A673 (cell line): ENCODE results near the gene IPO5. TPM values are rescaled to one million over a fixed set of nuclear protein-coding genes. Genes with fewer than 3 reads are reported as not detected.
"Not testable (repeated sequence)": the region's sequence is repeated elsewhere in the genome, so short reads cannot be mapped to it uniquely, and the experiment has no call there.

Experiments used
- BruUV-seq: library from RNA; stranded (reverse); fragments of 400-500 nt; replicated peaks from 2 replicates; lab custom pipeline; 2021; lab: Mats Ljungman, UMichigan
- CTCF ChIA-PET: fragments of 300-600 bp; sonication (Branson Sonifier 250); formaldehyde crosslinking; loops from one replicate; lab custom pipeline; 2022; ENCODE audit warnings: antibody characterized with exemption; lab: Charles Lee
- POLR2A ChIA-PET: fragments of 300-600 bp; sonication (Branson Sonifier 250); formaldehyde crosslinking; loops from one replicate; lab custom pipeline; 2022; ENCODE audit warnings: antibody characterized with exemption; ENCODE audit not compliant: low non-redundant PET; lab: Charles Lee
- DNase-seq: peaks from one replicate; pipeline ENCODE4 v3.0.0-alpha.2; 2015; ENCODE audit warnings: low spot score
- H3K27ac ChIP-seq: fragments of 200-600 bp; sonication (generic); 2 replicates; pipeline ENCODE4 v1.5.1; 2016; ENCODE audit warnings: mixed run types, low read depth, mild to moderate bottlenecking, mixed read lengths, antibody characterized with exemption, low read length; ENCODE audit not compliant: poor library complexity, severe bottlenecking
- H3K27me3 ChIP-seq: fragments of 200-600 bp; sonication (generic); replicated peaks from 2 replicates; pipeline ENCODE4 v1.6.1; 2017; ENCODE audit warnings: mixed run types, low read depth, mild to moderate bottlenecking, mixed read lengths, antibody characterized with exemption, low read length; ENCODE audit not compliant: insufficient read depth, poor library complexity
- H3K36me3 ChIP-seq: fragments of 200-600 bp; sonication (generic); 2 replicates; pipeline ENCODE4 v1.6.1; 2016; ENCODE audit warnings: mixed run types, mild to moderate bottlenecking, mixed read lengths, antibody characterized with exemption, low read length; ENCODE audit not compliant: insufficient read depth, poor library complexity, severe bottlenecking
- H3K4me1 ChIP-seq: fragments of 200-600 bp; sonication (generic); 2 replicates; pipeline ENCODE4 v1.6.1; 2017; ENCODE audit warnings: mixed run types, mild to moderate bottlenecking, mixed read lengths, antibody characterized with exemption, low read length; ENCODE audit not compliant: insufficient read depth, poor library complexity, severe bottlenecking
- H3K4me3 ChIP-seq: fragments of 200-600 bp; sonication (generic); 2 replicates; pipeline ENCODE4 v1.5.1; 2016; ENCODE audit warnings: low read depth, mixed run types, mild to moderate bottlenecking, mixed read lengths, low read length; ENCODE audit not compliant: poor library complexity, severe bottlenecking
- H3K9me3 ChIP-seq: fragments of 200-600 bp; sonication (generic); 2 replicates; pipeline ENCODE4 v1.6.1; 2016; ENCODE audit warnings: mixed run types, low read depth, mild to moderate bottlenecking, mixed read lengths, antibody characterized with exemption, low read length; ENCODE audit not compliant: poor library complexity, severe bottlenecking
- CTCF ChIP-seq: fragments of 300-800, 200-600 bp; sonication (generic); conservative IDR thresholded peaks from 2 replicates; pipeline ENCODE4 v1.5.1; 2017; ENCODE audit warnings: low read depth, mild to moderate bottlenecking, antibody characterized with exemption, low read length, moderate library complexity, mixed read lengths
- EZH2 ChIP-seq: fragments of 200-600 bp; sonication (generic); IDR thresholded peaks from 2 replicates; pipeline ENCODE4 v1.6.1; 2017; ENCODE audit warnings: borderline replicate concordance, low read depth, mild to moderate bottlenecking, mixed read lengths, antibody characterized with exemption, low read length; ENCODE audit not compliant: poor library complexity, severe bottlenecking
- intact Hi-C: fragments of 100-400 bp; cut with micrococcal nuclease; formaldehyde crosslinking; loops from one replicate; pipeline ENCODE4 v1.10.0; 2022; ENCODE audit not compliant: unreplicated experiment
- total RNA-seq: library from RNA; stranded (reverse); gene quantifications from 2 replicates; pipeline ENCODE4 v1.2.3, GENCODE V29; 2021

Gene IPO5
- total RNA-seq, 1 experiment from 2014 or later, result 573 TPM

- intact Hi-C loops, result loop anchor here (1.0 to 10.0 kb wide), 3 partner anchors 109 to 620 kb away; partner anchors contain the start of gene FARP1
- TF ChIP-seq EZH2, result no peak
- peak; percentile 60 for TF ChIP-seq CTCF
- CTCF ChIA-PET, result interaction anchor here (0.5 to 1.4 kb wide), 10 partner anchors 18 to 807 kb away, joined by 3 to 5 read pairs (median 4); no protein-coding TSS in a partner anchor
- POLR2A ChIA-PET, result interaction anchor here (0.6 kb wide), 1 partner anchor 182 kb away, joined by 3 read pairs; no protein-coding TSS in a partner anchor
- no peaks in the 10 kb centered on the region for H3K36me3 ChIP-seq
- no peaks in the 10 kb centered on the region for H3K27me3 ChIP-seq
- no peak overlapping the region for H3K27ac ChIP-seq
- H3K4me3 ChIP-seq, result no peak overlapping the region
- H3K4me1 ChIP-seq, result peaks cover 22% of the 10 kb centered on the region
- no TSS peak for BruUV-seq
- no peaks in the 10 kb centered on the region for H3K9me3 ChIP-seq
- peak; percentile 87 for DNase-seq
Measured at GRCh38 chr13:98033277-98034247, 80.1 kb downstream of the IPO5 start.

GRCh38 chr13:98035373-98035772 is 81.9 kb downstream of the IPO5 start:
- TF ChIP-seq EZH2 (no peak), CTCF (no peak)
- Histone ChIP-seq H3K9me3 (no peaks in the 10 kb centered on the region), H3K27me3 (no peaks in the 10 kb centered on the region), H3K27ac (no peak overlapping the region), H3K4me3 (no peak overlapping the region), H3K36me3 (no peaks in the 10 kb centered on the region), H3K4me1 (peaks cover 22% of the 10 kb centered on the region)
- BruUV-seq, result no TSS peak
- ChIA-PET CTCF (no interaction called here), POLR2A (no interaction called here)
- DNase-seq, result no peak
- intact Hi-C loops, result loop anchor here (10.0 kb wide), 1 partner anchor 359 kb away; no protein-coding TSS in a partner anchor

- DNase-seq, H3K27me3 ChIP-seq, H3K27ac ChIP-seq, H3K9me3 ChIP-seq, H3K36me3 ChIP-seq, H3K4me3 ChIP-seq, H3K4me1 ChIP-seq, CTCF ChIA-PET, BruUV-seq, POLR2A ChIA-PET: not testable (repeated sequence)
- intact Hi-C loops, result loop anchor here (10.0 kb wide), 1 partner anchor 358 kb away; no protein-coding TSS in a partner anchor
Measured at GRCh38 chr13:98036564-98037302, 83.3 kb downstream of the IPO5 start.
